Activated B cell treated with CpG ODN at 0.5 μM for 24 hours (primary cell): Measurements from ENCODE around the gene DYNLT1. TPM values are rescaled to one million over a fixed set of nuclear protein-coding genes. Genes with fewer than 3 reads are reported as not detected.

Experiments
- ATAC-seq: fragments of 200-7000 bp; cut with Tn5 transposase; one replicate; pipeline ENCODE4 v1.10.0; 2021; ENCODE audit warnings: low read depth, mild to moderate bottlenecking, moderate library complexity
- CTCF ChIA-PET: fragments of 350-600 bp; sonication (Branson Sonifier 250); formaldehyde crosslinking; loops from one replicate; lab custom pipeline; 2021; ENCODE audit warnings: antibody characterized with exemption; lab: Charles Lee
- POLR2A ChIA-PET: fragments of 350-600 bp; sonication (Branson Sonifier 250); formaldehyde crosslinking; loops from one replicate; lab custom pipeline; 2021; ENCODE audit warnings: antibody characterized with exemption; lab: Charles Lee
- DNase-seq: peaks from one replicate; pipeline ENCODE4 v3.0.0; 2022
- H3K27ac Mint-ChIP-seq: one replicate; pipeline ENCODE4 v1.8.0; 2020; ENCODE audit warnings: mixed read lengths
- H3K27me3 Mint-ChIP-seq: one replicate; pipeline ENCODE4 v1.8.0; 2021; ENCODE audit warnings: mixed read lengths
- H3K36me3 Mint-ChIP-seq: one replicate; pipeline ENCODE4 v1.8.0; 2021; ENCODE audit warnings: low read depth, mixed read lengths
- H3K4me1 Mint-ChIP-seq: one replicate; pipeline ENCODE4 v1.8.0; 2021; ENCODE audit warnings: mixed read lengths
- H3K4me3 Mint-ChIP-seq: one replicate; pipeline ENCODE4 v1.8.0; 2020; ENCODE audit warnings: mild to moderate bottlenecking, mixed read lengths
- H3K9me3 Mint-ChIP-seq: one replicate; pipeline ENCODE4 v1.8.0; 2020; ENCODE audit warnings: mixed read lengths
- intact Hi-C: fragments of 100-400 bp; cut with micrococcal nuclease; formaldehyde crosslinking; loops from one replicate; pipeline ENCODE4 v1.15.1; 2024
- total RNA-seq: library from RNA; stranded (reverse); gene quantifications from 2 replicates; pipeline ENCODE4 v1.2.3, GENCODE V29; 2022
- TF ChIP-seq, protein P1 (sequence below): fragments of 200-600 bp; IDR thresholded peaks from one replicate; pipeline ENCODE4 v1.8.0; 2022; ENCODE audit warnings: antibody characterized with exemption, mild to moderate bottlenecking

The DYNLT1 gene
- total RNA-seq, 1 donor from 2014 or later, result 43.9 TPM

DNA sequence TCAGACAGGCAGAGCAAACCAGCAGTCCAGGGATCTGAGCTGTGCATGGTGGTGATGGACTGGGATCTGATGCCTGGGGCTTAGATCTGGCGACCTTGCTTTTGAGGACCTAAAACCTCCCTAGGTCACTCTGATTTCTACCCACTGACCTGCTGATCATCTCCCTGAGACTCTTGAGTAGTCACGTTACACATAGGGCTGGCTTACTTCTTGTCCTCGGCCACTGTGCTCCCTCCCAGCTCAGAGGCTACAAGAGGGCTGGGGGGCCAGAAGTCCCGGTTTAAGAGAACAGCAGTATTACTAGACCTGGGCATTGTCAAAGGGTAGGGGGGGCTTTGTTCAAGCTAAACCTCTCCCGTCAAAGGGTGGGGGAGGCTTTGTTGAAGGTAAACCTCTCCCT is 5.5 kb downstream of the DYNLT1 start:
- intact Hi-C loops, result no loop called here
- Mint-ChIP-seq H3K4me1 (peaks cover 31% of the 10 kb centered on the region), H3K9me3 (no peaks in the 10 kb centered on the region), H3K27me3 (no peaks in the 10 kb centered on the region), H3K36me3 (peaks cover 56% of the 10 kb centered on the region), H3K27ac (no peak overlapping the region), H3K4me3 (no peak overlapping the region)
- POLR2A ChIA-PET, result no interaction called here
- TF ChIP-seq, protein P1, sequence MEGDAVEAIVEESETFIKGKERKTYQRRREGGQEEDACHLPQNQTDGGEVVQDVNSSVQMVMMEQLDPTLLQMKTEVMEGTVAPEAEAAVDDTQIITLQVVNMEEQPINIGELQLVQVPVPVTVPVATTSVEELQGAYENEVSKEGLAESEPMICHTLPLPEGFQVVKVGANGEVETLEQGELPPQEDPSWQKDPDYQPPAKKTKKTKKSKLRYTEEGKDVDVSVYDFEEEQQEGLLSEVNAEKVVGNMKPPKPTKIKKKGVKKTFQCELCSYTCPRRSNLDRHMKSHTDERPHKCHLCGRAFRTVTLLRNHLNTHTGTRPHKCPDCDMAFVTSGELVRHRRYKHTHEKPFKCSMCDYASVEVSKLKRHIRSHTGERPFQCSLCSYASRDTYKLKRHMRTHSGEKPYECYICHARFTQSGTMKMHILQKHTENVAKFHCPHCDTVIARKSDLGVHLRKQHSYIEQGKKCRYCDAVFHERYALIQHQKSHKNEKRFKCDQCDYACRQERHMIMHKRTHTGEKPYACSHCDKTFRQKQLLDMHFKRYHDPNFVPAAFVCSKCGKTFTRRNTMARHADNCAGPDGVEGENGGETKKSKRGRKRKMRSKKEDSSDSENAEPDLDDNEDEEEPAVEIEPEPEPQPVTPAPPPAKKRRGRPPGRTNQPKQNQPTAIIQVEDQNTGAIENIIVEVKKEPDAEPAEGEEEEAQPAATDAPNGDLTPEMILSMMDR, result no peak
- ATAC-seq, result no peak
- DNase-seq, result no peak
- CTCF ChIA-PET, result no interaction called here

DNA sequence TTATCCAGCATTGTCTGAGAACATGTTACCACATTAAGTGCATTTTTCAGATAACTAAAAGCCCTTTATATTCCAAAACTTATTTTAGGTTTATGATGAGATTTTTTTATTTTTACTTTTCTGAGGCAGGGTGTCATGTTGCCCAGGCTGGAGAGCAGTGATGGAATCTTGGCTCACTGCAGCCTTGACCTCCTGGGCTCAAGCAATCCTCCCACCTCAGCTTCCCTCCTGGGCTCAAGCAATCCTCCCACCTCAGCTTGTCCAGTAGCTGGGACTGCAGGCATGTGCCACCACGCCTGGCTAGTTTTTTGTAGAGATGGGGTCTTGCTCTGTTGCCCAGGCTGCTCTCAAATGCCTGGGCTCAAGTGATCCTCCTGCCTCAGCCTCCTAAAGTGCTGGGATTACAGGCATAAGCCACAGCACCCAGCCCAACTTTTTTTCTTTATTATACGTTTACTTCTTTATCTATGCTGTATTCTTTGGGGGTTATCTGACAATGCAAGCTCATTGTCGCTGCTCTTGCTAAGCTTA is 6.2 kb downstream of the DYNLT1 start:
- Mint-ChIP-seq H3K27ac (no peak overlapping the region), H3K9me3 (no peaks in the 10 kb centered on the region), H3K27me3 (no peaks in the 10 kb centered on the region), H3K4me3 (no peak overlapping the region), H3K4me1 (peaks cover 25% of the 10 kb centered on the region), H3K36me3 (peaks cover 56% of the 10 kb centered on the region)
- ChIA-PET POLR2A (no interaction called here), CTCF (interaction anchor here (0.8 kb wide), 1 partner anchor 53 kb away, joined by 5 read pairs; no protein-coding TSS in a partner anchor)
- TF ChIP-seq, protein P1, result no peak
- ATAC-seq (no peak), DNase-seq (no peak)
- intact Hi-C loops, result no loop called here

DNA sequence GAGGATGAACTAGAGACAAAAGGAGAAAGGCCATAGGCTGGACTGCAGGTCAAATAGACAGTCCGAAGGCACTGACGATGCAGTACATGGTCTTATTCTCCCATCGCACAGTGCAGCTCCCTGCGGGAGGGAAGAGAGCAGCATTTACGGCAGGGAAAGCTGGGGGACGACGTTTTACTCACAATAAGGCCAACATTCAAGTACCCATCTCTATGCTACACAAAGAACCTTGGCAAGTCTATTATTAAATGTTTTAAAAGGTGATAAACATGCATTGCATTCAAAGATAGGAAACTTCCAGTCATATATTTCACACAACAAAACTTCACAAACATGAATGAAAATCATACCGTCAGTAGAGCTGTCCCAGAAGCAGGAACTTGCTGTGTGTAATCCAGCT is 7.8 kb downstream of the DYNLT1 start:
- peaks cover 67% of the 10 kb centered on the region for H3K36me3 Mint-ChIP-seq
- no peaks in the 10 kb centered on the region for H3K27me3 Mint-ChIP-seq
- no peaks in the 10 kb centered on the region for H3K9me3 Mint-ChIP-seq
- CTCF ChIA-PET, result interaction anchor here (1.8 kb wide), 1 partner anchor 54 kb away, joined by 8 read pairs; no protein-coding TSS in a partner anchor
- H3K27ac Mint-ChIP-seq, result no peak overlapping the region
- peaks cover 10% of the 10 kb centered on the region for H3K4me1 Mint-ChIP-seq
- DNase-seq, result no peak
- TF ChIP-seq, protein P1, result no peak
- H3K4me3 Mint-ChIP-seq, result no peak overlapping the region
- no peak for ATAC-seq
- intact Hi-C loops, result no loop called here
- POLR2A ChIA-PET, result no interaction called here

DNA sequence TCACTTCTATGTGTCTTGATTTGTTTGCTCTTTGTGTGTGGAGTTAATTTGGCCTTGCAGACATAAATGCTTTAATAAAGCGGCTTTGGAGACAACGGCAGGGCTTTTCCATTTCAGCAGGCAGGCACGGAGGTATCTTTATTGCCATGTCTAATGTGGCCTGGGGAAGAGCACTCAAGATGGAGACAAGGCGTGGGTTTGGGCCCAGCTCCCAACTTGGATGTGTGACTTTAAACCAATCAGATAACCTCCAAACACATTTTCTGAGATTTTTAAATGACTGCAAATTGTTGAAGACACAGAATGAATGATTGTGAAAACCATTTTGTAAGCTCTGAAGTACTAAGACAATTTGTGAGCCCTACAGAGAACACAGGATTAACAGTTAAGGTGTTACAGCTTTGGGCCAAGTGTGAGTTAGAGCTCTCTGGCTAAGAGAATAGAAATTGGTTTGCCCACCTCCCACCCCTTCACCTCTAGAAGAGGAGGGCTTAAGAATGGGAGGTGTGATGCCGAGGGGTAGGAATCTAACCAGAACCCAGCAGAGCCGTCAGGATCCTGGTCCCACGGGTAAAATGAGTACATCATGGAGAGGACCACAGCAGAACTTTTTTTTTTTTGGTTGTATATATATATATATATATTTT is 9.0 kb downstream of the DYNLT1 start:
- POLR2A ChIA-PET, result no interaction called here
- H3K4me3 Mint-ChIP-seq, result no peak overlapping the region
- H3K4me1 Mint-ChIP-seq, result peaks cover 3% of the 10 kb centered on the region

DNA sequence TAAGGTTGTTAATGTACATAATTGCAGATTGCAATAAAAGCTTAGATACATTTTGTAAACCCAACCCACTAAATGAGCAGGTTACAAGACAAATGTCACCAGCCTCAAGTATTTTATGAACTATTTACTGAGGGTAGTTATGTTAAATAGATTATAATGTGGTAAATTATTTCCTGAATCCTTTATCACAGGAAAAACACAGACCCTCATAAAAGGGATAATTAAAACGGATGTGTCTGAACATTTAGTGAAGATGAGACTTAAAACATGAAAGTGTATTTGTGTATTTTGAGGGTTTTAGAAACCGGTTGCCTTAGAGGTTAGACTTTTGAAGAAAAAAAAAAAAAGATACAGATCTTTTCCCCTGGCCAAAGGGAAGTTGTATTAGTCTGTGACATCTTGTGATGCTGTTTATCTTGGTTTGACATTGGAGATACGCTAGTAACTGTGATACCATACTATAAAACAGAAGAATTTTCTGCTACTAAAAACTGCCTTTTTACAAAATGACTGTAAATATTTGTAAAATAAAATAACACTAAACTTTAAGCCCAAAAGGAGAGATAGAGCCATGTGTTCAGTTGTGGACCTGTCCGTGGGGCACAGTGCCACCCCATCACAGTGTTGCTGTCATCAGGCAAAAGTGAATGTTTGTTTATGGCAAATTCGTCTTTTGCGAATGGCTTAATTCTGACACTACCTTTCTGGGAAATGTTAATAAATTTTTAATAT is 9.7 kb downstream of the DYNLT1 start:
- DNase-seq (no peak), ATAC-seq (no peak)
- CTCF ChIA-PET, result no interaction called here
- H3K27ac Mint-ChIP-seq, result no peak overlapping the region
- no peak overlapping the region for H3K4me3 Mint-ChIP-seq
- H3K9me3 Mint-ChIP-seq, result no peaks in the 10 kb centered on the region
- no peaks in the 10 kb centered on the region for H3K4me1 Mint-ChIP-seq
- intact Hi-C loops, result no loop called here
- peaks cover 72% of the 10 kb centered on the region for H3K36me3 Mint-ChIP-seq
- POLR2A ChIA-PET, result no interaction called here
- TF ChIP-seq, protein P1, result no peak
- no peaks in the 10 kb centered on the region for H3K27me3 Mint-ChIP-seq

More for the DNA sequence above, 9.0 kb downstream of the DYNLT1 start:
- TF ChIP-seq, protein P1, result no peak
- intact Hi-C loops, result no loop called here
- DNase-seq, result no peak
- no peaks in the 10 kb centered on the region for H3K9me3 Mint-ChIP-seq
- ATAC-seq, result no peak
- H3K27me3 Mint-ChIP-seq, result no peaks in the 10 kb centered on the region
- CTCF ChIA-PET, result no interaction called here
- peaks cover 73% of the 10 kb centered on the region for H3K36me3 Mint-ChIP-seq
- no peak overlapping the region for H3K27ac Mint-ChIP-seq
